Measurements from ENCODE around the gene DNMT3B. TPM values are rescaled to one million over a fixed set of nuclear protein-coding genes. Genes with fewer than 3 reads are reported as not detected.

DNMT3B gene
- polyA plus RNA-seq, 1 experiment = 1.3 TPM

DNA sequence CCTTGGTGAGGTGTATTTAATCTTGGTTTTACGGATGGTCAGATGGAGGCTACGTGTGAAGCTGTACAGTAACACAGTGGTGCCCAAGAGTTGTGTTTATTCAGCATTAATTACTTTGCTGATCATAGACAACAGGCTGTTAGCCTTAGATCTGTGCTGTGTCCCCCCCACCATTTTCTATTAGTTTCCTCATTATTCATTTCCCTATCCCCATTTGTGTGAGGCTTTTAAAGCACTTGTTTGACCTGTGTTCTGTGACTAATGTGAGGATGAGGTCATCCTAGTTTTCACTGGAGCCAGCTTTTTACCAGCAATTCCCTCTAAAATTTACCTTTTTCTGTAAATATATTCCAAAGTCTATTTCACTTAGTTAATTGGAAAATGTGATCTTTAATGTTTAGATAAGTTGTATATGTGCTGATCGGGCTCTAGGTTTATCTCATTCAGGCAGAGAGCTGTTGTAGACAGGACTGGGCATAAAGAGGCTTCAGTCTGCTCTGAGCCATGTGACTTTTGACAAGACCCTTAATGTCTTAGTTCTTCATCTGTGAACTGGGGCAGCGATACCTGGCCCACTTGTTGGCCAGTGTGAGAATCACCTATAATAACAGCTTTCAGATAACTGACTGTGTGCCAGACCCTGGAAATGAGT is 66.0 kb downstream of the DNMT3B start:
- TF ChIP-seq, protein P1, sequence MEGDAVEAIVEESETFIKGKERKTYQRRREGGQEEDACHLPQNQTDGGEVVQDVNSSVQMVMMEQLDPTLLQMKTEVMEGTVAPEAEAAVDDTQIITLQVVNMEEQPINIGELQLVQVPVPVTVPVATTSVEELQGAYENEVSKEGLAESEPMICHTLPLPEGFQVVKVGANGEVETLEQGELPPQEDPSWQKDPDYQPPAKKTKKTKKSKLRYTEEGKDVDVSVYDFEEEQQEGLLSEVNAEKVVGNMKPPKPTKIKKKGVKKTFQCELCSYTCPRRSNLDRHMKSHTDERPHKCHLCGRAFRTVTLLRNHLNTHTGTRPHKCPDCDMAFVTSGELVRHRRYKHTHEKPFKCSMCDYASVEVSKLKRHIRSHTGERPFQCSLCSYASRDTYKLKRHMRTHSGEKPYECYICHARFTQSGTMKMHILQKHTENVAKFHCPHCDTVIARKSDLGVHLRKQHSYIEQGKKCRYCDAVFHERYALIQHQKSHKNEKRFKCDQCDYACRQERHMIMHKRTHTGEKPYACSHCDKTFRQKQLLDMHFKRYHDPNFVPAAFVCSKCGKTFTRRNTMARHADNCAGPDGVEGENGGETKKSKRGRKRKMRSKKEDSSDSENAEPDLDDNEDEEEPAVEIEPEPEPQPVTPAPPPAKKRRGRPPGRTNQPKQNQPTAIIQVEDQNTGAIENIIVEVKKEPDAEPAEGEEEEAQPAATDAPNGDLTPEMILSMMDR (IDR thresholded peaks at IDR 0.05; ENCODE audit: insufficient read depth, low read depth, low read length) = no peak
- H3K36me3 ChIP-seq (ENCODE audit: control insufficient read depth, insufficient read depth, low read length) = peaks cover 5% of the 10 kb centered on the region; the same call in 1 of the 2 replicates
- ChIA-PET POLR2A (no interaction called here), CTCF (interaction anchor here (1.5 kb wide), 1 partner anchor 16 kb away, joined by 3 read pairs; no protein-coding TSS in a partner anchor)
- H3K27me3 ChIP-seq (ENCODE audit: control insufficient read depth, insufficient read depth, low read length) = no peaks in the 10 kb centered on the region
- DNase-seq (ENCODE audit: low read depth) = no peak
- H3K4me3 ChIP-seq (ENCODE audit: low read depth, low read length) = no peak overlapping the region

DNA sequence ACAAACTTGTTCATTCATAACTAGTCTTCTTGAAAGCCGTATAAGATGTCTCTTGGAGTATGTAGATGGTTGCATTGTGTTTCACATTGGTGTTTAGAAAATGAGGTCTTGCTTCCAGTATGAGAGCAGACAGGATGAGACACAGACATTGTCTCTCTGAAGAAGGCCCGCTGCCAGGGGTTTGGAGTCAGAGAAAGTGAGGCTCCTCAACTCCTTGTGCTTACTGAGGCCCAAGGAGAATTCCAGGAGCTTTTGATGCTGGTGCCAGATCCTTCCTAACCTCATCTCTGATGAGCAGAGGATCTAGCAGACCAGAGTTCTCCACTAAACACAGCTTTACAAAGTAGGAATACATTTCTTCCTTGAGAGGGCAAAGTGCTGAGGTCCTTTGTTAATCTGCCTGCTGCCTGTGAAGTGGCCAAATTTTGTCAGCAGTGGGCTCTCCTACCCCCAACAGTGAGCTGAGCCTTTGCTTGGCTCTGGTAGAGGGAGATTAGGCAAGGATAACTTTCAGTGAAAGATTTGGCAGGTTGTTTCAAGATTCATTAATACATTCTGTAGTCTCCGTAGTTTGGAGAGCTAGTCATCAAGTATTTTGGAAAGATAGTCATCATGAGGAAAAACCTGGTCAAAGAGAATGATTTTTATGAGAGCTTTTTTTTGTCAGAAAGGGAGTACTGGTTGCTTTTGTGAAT is 67.3 kb downstream of the DNMT3B start:
- TF ChIP-seq, protein P1 (IDR thresholded peaks at IDR 0.05; ENCODE audit: insufficient read depth, low read depth, low read length) = no peak
- Histone ChIP-seq H3K36me3 (ENCODE audit: control insufficient read depth, insufficient read depth, low read length) (peaks cover 5% of the 10 kb centered on the region; the same call in 1 of the 2 replicates), H3K27me3 (ENCODE audit: control insufficient read depth, insufficient read depth, low read length) (no peaks in the 10 kb centered on the region), H3K4me3 (ENCODE audit: low read depth, low read length) (no peak overlapping the region)
- DNase-seq (ENCODE audit: low read depth) = no peak
- ChIA-PET CTCF (interaction anchor here (1.1 to 1.6 kb wide), 4 partner anchors 10 to 18 kb away, joined by 3 to 7 read pairs (median 4); partner anchors contain the start of gene MAPRE1), POLR2A (no interaction called here)

GRCh38 chr20:32830437-32830836 is 68.3 kb downstream of the DNMT3B start:
- H3K4me3 ChIP-seq (ENCODE audit: low read depth, low read length) = no peak overlapping the region
- TF ChIP-seq, protein P1 (IDR thresholded peaks at IDR 0.05; ENCODE audit: insufficient read depth, low read depth, low read length) = no peak
- ChIA-PET CTCF (interaction anchor here (1.1 to 1.6 kb wide), 2 partner anchors 11 kb away, joined by 6 to 7 read pairs; partner anchors contain the start of gene MAPRE1), POLR2A (no interaction called here)
- DNase-seq (ENCODE audit: low read depth) = no peak
- H3K27me3 ChIP-seq (ENCODE audit: control insufficient read depth, insufficient read depth, low read length) = no peaks in the 10 kb centered on the region
- peaks cover 5% of the 10 kb centered on the region; the same call in 1 of the 2 replicates for H3K36me3 ChIP-seq (ENCODE audit: control insufficient read depth, insufficient read depth, low read length)

GRCh38 chr20:32831982-32832381 is 69.8 kb downstream of the DNMT3B start:
- H3K36me3 ChIP-seq (ENCODE audit: control insufficient read depth, insufficient read depth, low read length) = peaks cover 11% of the 10 kb centered on the region
- POLR2A ChIA-PET = no interaction called here
- H3K27me3 ChIP-seq (ENCODE audit: control insufficient read depth, insufficient read depth, low read length) = no peaks in the 10 kb centered on the region
- TF ChIP-seq, protein P1 (IDR thresholded peaks at IDR 0.05; ENCODE audit: insufficient read depth, low read depth, low read length) = no peak
- no peak for DNase-seq (ENCODE audit: low read depth)
- CTCF ChIA-PET = no interaction called here
- H3K4me3 ChIP-seq (ENCODE audit: low read depth, low read length) = no peak overlapping the region

DNA sequence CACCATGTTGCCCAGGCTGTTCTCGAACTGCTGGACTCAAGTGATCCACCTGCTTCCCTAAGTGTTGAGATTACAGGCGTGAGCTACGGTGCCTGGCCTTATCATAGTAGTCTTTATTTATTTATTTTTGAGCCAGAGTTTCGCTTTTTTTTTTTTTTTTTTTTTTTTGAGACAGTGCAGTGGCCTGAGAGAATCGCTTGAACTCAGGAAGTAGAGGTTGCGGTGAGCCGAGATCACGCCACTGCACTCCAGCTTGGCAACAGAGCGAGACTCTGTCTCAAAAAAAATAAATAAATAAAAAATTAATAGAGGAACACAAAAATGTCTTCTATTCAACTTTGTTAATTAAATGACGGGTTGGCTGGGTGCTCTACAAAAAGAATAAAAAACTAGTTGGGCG is 70.5 kb downstream of the DNMT3B start:
- CTCF ChIA-PET = no interaction called here
- TF ChIP-seq, protein P1 (IDR thresholded peaks at IDR 0.05; ENCODE audit: insufficient read depth, low read depth, low read length) = no peak

More for the DNA sequence above, 70.5 kb downstream of the DNMT3B start:
- POLR2A ChIA-PET = no interaction called here
- Histone ChIP-seq H3K4me3 (ENCODE audit: low read depth, low read length) (no peak overlapping the region), H3K36me3 (ENCODE audit: control insufficient read depth, insufficient read depth, low read length) (peaks cover 14% of the 10 kb centered on the region), H3K27me3 (ENCODE audit: control insufficient read depth, insufficient read depth, low read length) (no peaks in the 10 kb centered on the region)
- no peak for DNase-seq (ENCODE audit: low read depth)
